ENCODE measurements around the gene NTM. TPM values are rescaled to one million over a fixed set of nuclear protein-coding genes. Genes with fewer than 3 reads are reported as not detected.

The NTM gene
- total and polyA plus RNA-seq, 2 donors (not counting 3 experiments of a cell fraction or from before 2014, with no cell fraction given), result 1.00 to 1.1 TPM

DNA sequence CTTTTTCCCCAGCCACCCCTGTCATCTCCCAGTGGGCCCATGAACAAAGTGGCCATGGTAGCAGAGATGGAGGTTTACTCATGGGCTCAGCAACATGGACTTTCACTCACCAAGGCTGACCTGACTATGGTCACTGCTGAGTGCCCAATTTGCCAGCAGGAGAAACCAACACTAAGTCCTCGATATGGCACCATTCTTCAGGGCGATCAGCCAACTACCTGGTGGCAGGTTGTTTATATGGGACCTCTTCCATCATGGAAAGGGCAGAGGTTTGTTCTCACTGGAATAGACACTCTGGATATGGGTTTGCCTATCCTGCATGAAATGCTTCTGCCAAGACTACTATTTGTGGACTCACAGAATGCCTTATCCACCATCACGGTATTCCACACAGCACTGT is 1009.1 kb downstream of the NTM start:
- no peaks in the 10 kb centered on the region for H3K79me2 ChIP-seq (ENCODE audit: control insufficient read depth, insufficient read depth, low read length)
- dilution Hi-C loops (cut with MboI; ENCODE audit: extremely low pct_ligation_motif_present, low sequenced_read_pairs), result no loop called here
- no peak overlapping the region for H3K4me3 ChIP-seq (replicated peaks in 1 of 3; ENCODE audit: insufficient read depth in 1 of 3, low read depth in 1 of 3, low read length in 3 of 3)
- H3K9ac ChIP-seq (replicated peaks; ENCODE audit: extremely low read depth, insufficient read depth, low read length), result no peak overlapping the region
- no peaks in the 10 kb centered on the region for H3K9me1 ChIP-seq (replicated peaks; ENCODE audit: control insufficient read depth, extremely low read depth, insufficient read depth, low read length)
- no peak for TF ChIP-seq POLR2AphosphoS5 (IDR thresholded peaks at IDR 0.05; ENCODE audit: insufficient read depth, low read depth, low read length)
- TF ChIP-seq, protein P1, sequence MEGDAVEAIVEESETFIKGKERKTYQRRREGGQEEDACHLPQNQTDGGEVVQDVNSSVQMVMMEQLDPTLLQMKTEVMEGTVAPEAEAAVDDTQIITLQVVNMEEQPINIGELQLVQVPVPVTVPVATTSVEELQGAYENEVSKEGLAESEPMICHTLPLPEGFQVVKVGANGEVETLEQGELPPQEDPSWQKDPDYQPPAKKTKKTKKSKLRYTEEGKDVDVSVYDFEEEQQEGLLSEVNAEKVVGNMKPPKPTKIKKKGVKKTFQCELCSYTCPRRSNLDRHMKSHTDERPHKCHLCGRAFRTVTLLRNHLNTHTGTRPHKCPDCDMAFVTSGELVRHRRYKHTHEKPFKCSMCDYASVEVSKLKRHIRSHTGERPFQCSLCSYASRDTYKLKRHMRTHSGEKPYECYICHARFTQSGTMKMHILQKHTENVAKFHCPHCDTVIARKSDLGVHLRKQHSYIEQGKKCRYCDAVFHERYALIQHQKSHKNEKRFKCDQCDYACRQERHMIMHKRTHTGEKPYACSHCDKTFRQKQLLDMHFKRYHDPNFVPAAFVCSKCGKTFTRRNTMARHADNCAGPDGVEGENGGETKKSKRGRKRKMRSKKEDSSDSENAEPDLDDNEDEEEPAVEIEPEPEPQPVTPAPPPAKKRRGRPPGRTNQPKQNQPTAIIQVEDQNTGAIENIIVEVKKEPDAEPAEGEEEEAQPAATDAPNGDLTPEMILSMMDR (IDR thresholded peaks at IDR 0.05; ENCODE audit: extremely low read depth in 1 of 2, insufficient read depth in 1 of 2, low read depth in 1 of 2, low read length in 2 of 2), result no peak
- no peak for TF ChIP-seq MYC (IDR thresholded peaks at IDR 0.05; ENCODE audit: low read depth, low read length)
- no peak for TF ChIP-seq POLR2A (IDR thresholded peaks at IDR 0.05; ENCODE audit: low read depth, low read length)
- no peak for TF ChIP-seq FOS (IDR thresholded peaks at IDR 0.05; ENCODE audit: borderline replicate concordance, insufficient read depth, low read length)
- no peak for TF ChIP-seq EZH2 (IDR thresholded peaks at IDR 0.05; ENCODE audit: borderline replicate concordance, low read depth, low read length, severe bottlenecking)
- TF ChIP-seq GATA2 (IDR thresholded peaks at IDR 0.05; ENCODE audit: insufficient read depth, insufficient read length, low read depth, low read length), result no peak
- H3K27me3 ChIP-seq (ENCODE audit: control insufficient read depth in 2 of 2, insufficient read depth in 2 of 2, low read length in 2 of 2), result no peaks in the 10 kb centered on the region
- no peak overlapping the region for H2AFZ ChIP-seq (ENCODE audit: low read depth, low read length)
- no peaks in the 10 kb centered on the region for H4K20me1 ChIP-seq (replicated peaks; ENCODE audit: control insufficient read depth, extremely low read depth, insufficient read depth, low read length)
- FAIRE-seq (no peak), DNase-seq (ENCODE audit: low read depth, low spot score) (no peak)
- CTCF ChIA-PET, result no interaction called here
- H3K4me2 ChIP-seq (ENCODE audit: insufficient read depth, low read length), result no peak overlapping the region
- H3K27ac ChIP-seq (ENCODE audit: insufficient read depth, low read depth, low read length), result no peak overlapping the region
- POLR2A ChIA-PET, result no interaction called here
- intact Hi-C loops (cut with micrococcal nuclease), result no loop called here
- BruUV-seq (replicated peaks), result no TSS peak
- H3K9me3 ChIP-seq (replicated peaks; ENCODE audit: control insufficient read depth, insufficient read depth, low read length), result no peaks in the 10 kb centered on the region
- H3K36me3 ChIP-seq (ENCODE audit: control insufficient read depth in 2 of 2, extremely low read depth in 1 of 2, insufficient read depth in 2 of 2, low read length in 2 of 2), result no peaks in the 10 kb centered on the region
- H3K4me1 ChIP-seq (ENCODE audit: control insufficient read depth, extremely low read depth, insufficient read depth, low read length), result no peaks in the 10 kb centered on the region

Small RNA genes within 50 kb of the gene (small RNA-seq; reads per million reads assigned to genes)
- gene RNU6ATAC12P (ENCODE audit: insufficient read depth, insufficient read length, low read depth, low replicate concordance), result not detected

All from endothelial cell of umbilical vein (primary cell).